H1 (cell line): ENCODE results near the gene CD99. TPM values are rescaled to one million over a fixed set of nuclear protein-coding genes. Genes with fewer than 3 reads are reported as not detected.

ENCODE experiments used
- CTCF ChIA-PET: fragments of 300-600 bp; sonication (Branson Sonifier 250); formaldehyde crosslinking; loops from one replicate; lab custom pipeline; 2021; ENCODE audit not compliant: partially characterized antibody; lab: Charles Lee
- POLR2A ChIA-PET: fragments of 300-600 bp; sonication (Branson Sonifier 250); formaldehyde crosslinking; loops from one replicate; lab custom pipeline; 2021; ENCODE audit warnings: inconsistent platforms; ENCODE audit not compliant: partially characterized antibody; lab: Charles Lee
- DNase-seq, 2 experiments: peaks; one replicate each; pipeline versions ENCODE4 v3.0.0 to v3.0.0-alpha.2; 2010 to 2022; ENCODE audit warnings: low spot score in 2 of 2, low read depth in 1 of 2, mixed read lengths in 1 of 2
- FAIRE-seq: peaks from 2 replicates; lab custom pipeline; 2011; peaks lifted over from hg19 to GRCh38; lab: Jason Lieb, UNC
- H2AFZ ChIP-seq: 2 replicates; pipeline ENCODE4 v1.8.1; 2012; ENCODE audit warnings: low read length, inconsistent platforms
- H2AK5ac ChIP-seq: 2 replicates; pipeline ENCODE4 v1.6.1; 2013; ENCODE audit warnings: low read depth, low read length
- H2BK120ac ChIP-seq: replicated peaks from 2 replicates; pipeline ENCODE3; 2013; ENCODE audit warnings: low read depth, low read length, inconsistent platforms
- H2BK12ac ChIP-seq: 2 replicates; pipeline ENCODE4 v1.6.1; 2013; ENCODE audit warnings: low read depth, low read length
- H2BK15ac ChIP-seq: 2 replicates; pipeline ENCODE4 v1.6.1; 2013; ENCODE audit warnings: low read length
- H2BK20ac ChIP-seq: 2 replicates; pipeline ENCODE4 v1.6.1; 2013; ENCODE audit warnings: low read length
- H2BK5ac ChIP-seq: 2 replicates; pipeline ENCODE4 v1.6.1; 2013; ENCODE audit warnings: low read depth, low read length
- H3K14ac ChIP-seq: 2 replicates; pipeline ENCODE4 v1.6.1; 2013; ENCODE audit warnings: inconsistent platforms; ENCODE audit not compliant: insufficient read length
- H3K18ac ChIP-seq: 2 replicates; pipeline ENCODE4 v1.6.1; 2013; ENCODE audit warnings: low read length; ENCODE audit errors: extremely low read depth
- H3K23ac ChIP-seq: 2 replicates; pipeline ENCODE4 v1.6.1; 2013; ENCODE audit warnings: inconsistent platforms; ENCODE audit not compliant: insufficient read length
- H3K23me2 ChIP-seq: 2 replicates; pipeline ENCODE4 v1.6.1; 2013; ENCODE audit warnings: low read depth, low read length
- H3K27ac ChIP-seq: 2 replicates; pipeline ENCODE4 v1.6.1; 2011; ENCODE audit warnings: low read depth, low read length, inconsistent platforms
- H3K27me3 ChIP-seq, 4 experiments: replicated peaks in 1 of 4; 1 replicate in 1 of 4; 2 replicates in 3 of 4; pipeline versions ENCODE4 v1.6.1 to v1.8.1; 2011 to 2013; ENCODE audit warnings: low read length in 3 of 4, mild to moderate bottlenecking in 3 of 4, inconsistent platforms in 2 of 4, mixed read lengths in 2 of 4, moderate library complexity in 1 of 4; ENCODE audit not compliant: control insufficient read depth in 3 of 4, insufficient read depth in 3 of 4; ENCODE audit errors: extremely low read depth in 1 of 4
- H3K36me3 ChIP-seq, 4 experiments: 2 replicates each; pipeline versions ENCODE4 v1.6.1 to v1.8.1; 2011 to 2013; ENCODE audit warnings: mild to moderate bottlenecking in 4 of 4, low read length in 3 of 4, moderate library complexity in 2 of 4, control low read depth in 1 of 4, inconsistent platforms in 1 of 4; ENCODE audit not compliant: insufficient read depth in 4 of 4, control insufficient read depth in 2 of 4
- H3K4ac ChIP-seq: replicated peaks from 2 replicates; pipeline ENCODE3; 2013; ENCODE audit warnings: low read length, low read depth, mixed read lengths, inconsistent platforms; ENCODE audit not compliant: insufficient read length
- H3K4me1 ChIP-seq, 4 experiments: replicated peaks in 1 of 4; 1 replicate in 1 of 4; 2 replicates in 3 of 4; pipeline versions ENCODE4 v1.6.1 to v1.8.1; 2011 to 2013; ENCODE audit warnings: low read length in 3 of 4, inconsistent platforms in 2 of 4, mixed read lengths in 1 of 4; ENCODE audit not compliant: insufficient read depth in 4 of 4, control insufficient read depth in 3 of 4
- H3K4me2 ChIP-seq, 2 experiments: 2 replicates each; pipeline versions ENCODE4 v1.6.1 to v1.8.1; 2011 to 2013; ENCODE audit warnings: low read depth in 2 of 2, low read length in 2 of 2, control low read depth in 1 of 2, inconsistent platforms in 1 of 2, mild to moderate bottlenecking in 1 of 2; ENCODE audit not compliant: insufficient read depth in 1 of 2
- H3K4me3 ChIP-seq, 4 experiments: fragments of 200-600, 300-600 bp in 1 of 4; sonication (generic), shearing (Covaris generic), sonication (Bioruptor Twin) in 1 of 4; 2 replicates each; pipeline versions ENCODE4 v1.5.1 to v1.8.1; 2011 to 2016; ENCODE audit warnings: low read length in 4 of 4, low read depth in 3 of 4, control low read depth in 2 of 4, inconsistent platforms in 2 of 4, mild to moderate bottlenecking in 2 of 4, mixed read lengths in 1 of 4, moderate library complexity in 1 of 4; ENCODE audit not compliant: insufficient read depth in 2 of 4; ENCODE audit errors: extremely low read depth in 1 of 4
- H3K56ac ChIP-seq: replicated peaks from 2 replicates; pipeline ENCODE3; 2013; ENCODE audit warnings: low read depth, mild to moderate bottlenecking, mixed read lengths, low read length, inconsistent platforms; ENCODE audit not compliant: insufficient read length
- H3K79me1 ChIP-seq: 2 replicates; pipeline ENCODE4 v1.6.1; 2013; ENCODE audit warnings: low read depth, low read length, control low read depth
- H3K79me2 ChIP-seq, 2 experiments: 2 replicates each; pipeline versions ENCODE4 v1.6.1 to v1.8.1; 2012 to 2013; ENCODE audit warnings: low read length in 2 of 2, mild to moderate bottlenecking in 2 of 2, inconsistent platforms in 1 of 2; ENCODE audit not compliant: insufficient read depth in 2 of 2, control insufficient read depth in 1 of 2
- H3K9ac ChIP-seq, 4 experiments: replicated peaks in 1 of 4; 1 replicate in 1 of 4; 2 replicates in 3 of 4; pipeline versions ENCODE4 v1.6.1 to v1.8.1; 2011 to 2013; ENCODE audit warnings: low read depth in 3 of 4, low read length in 3 of 4, control low read depth in 2 of 4, mild to moderate bottlenecking in 2 of 4, moderate library complexity in 2 of 4, inconsistent platforms in 1 of 4; ENCODE audit errors: extremely low read depth in 1 of 4
- H3K9me3 ChIP-seq, 2 experiments: 2 replicates each; pipeline versions ENCODE4 v1.6.1 to v1.8.1; 2012 to 2013; ENCODE audit warnings: mild to moderate bottlenecking in 2 of 2, moderate library complexity in 2 of 2, control low read depth in 1 of 2, inconsistent platforms in 1 of 2, low read depth in 1 of 2, low read length in 1 of 2, mixed read lengths in 1 of 2; ENCODE audit not compliant: insufficient read depth in 2 of 2
- H4K20me1 ChIP-seq, 2 experiments: replicated peaks in 1 of 2; 2 replicates each; pipeline versions ENCODE3 to v1.8.1; 2011 to 2013; ENCODE audit warnings: inconsistent platforms in 2 of 2, low read length in 2 of 2, mild to moderate bottlenecking in 1 of 2; ENCODE audit not compliant: insufficient read depth in 2 of 2, control insufficient read depth in 1 of 2
- H4K5ac ChIP-seq: 2 replicates; pipeline ENCODE4 v1.6.1; 2013; ENCODE audit warnings: low read length, low read depth, mixed read lengths, inconsistent platforms; ENCODE audit not compliant: insufficient read length
- H4K8ac ChIP-seq: 2 replicates; pipeline ENCODE4 v1.8.0; 2013; ENCODE audit warnings: mild to moderate bottlenecking, moderate library complexity, low read length, inconsistent platforms; ENCODE audit not compliant: insufficient read depth; ENCODE audit errors: extremely low read depth
- H4K91ac ChIP-seq: replicated peaks from 2 replicates; pipeline ENCODE3; 2013; ENCODE audit warnings: low read length, mixed read lengths, inconsistent platforms; ENCODE audit not compliant: insufficient read length
- PHF8 ChIP-seq: fragments of 200-600 bp; sonication (generic); conservative IDR thresholded peaks from 2 replicates; pipeline ENCODE4 v1.7.1; 2012; ENCODE audit warnings: low read depth, mild to moderate bottlenecking, inconsistent platforms, low read length, moderate library complexity
- RXRA ChIP-seq: IDR thresholded peaks from 2 replicates; pipeline ENCODE4 v1.6.1; 2011; ENCODE audit warnings: low read depth, mild to moderate bottlenecking, low read length, moderate library complexity; ENCODE audit not compliant: insufficient read depth
- WGBS, 2 experiments: shearing (Covaris generic) in 1 of 2; methylation state at CpG; one replicate each; pipeline versions ENCODE4 v1.1.6 to v1.1.7; 2013 to 2015; ENCODE audit warnings: low lambda C conversion rate in 2 of 2, mixed read lengths in 2 of 2, inconsistent platforms in 1 of 2, low coverage in 1 of 2, missing lambda C conversion rate in 1 of 2; ENCODE audit not compliant: insufficient replicate concordance in 2 of 2, insufficient coverage in 1 of 2, insufficient read length in 1 of 2; ENCODE audit errors: extremely low coverage in 1 of 2, missing lambda C conversion rate in 1 of 2; 5-methylcytosine and 5-hydroxymethylcytosine counted together
- polyA plus RNA-seq, 7 experiments: library from polyadenylated mRNA; depleted of rRNA in 3 of 7; stranded (reverse) in 5 of 7; unstranded in 2 of 7; fragments of >200 nt in 5 of 7; fragments of 200-250 nt in 2 of 7; gene quantifications; 1 replicate in 5 of 7; 2 replicates in 1 of 7; 4 replicates in 1 of 7; pipeline versions ENCODE4 v1.2.1 to v1.2.3, GENCODE V29; 2011 to 2013; ENCODE audit warnings: missing spikeins in 2 of 7, mixed read lengths in 2 of 7
- total RNA-seq: library from RNA; stranded (reverse); fragmentation: NEBNext Ultra II Directional; extraction: Animal tissue kit (Norgen Biotek cat#: 25700); gene quantifications from 2 replicates; pipeline ENCODE4 v1.2.1, GENCODE V29; 2021

Gene CD99
- total and polyA plus RNA-seq, 2 of the 8 experiments (the other 6 are each of a cell fraction or from before 2014, with no cell fraction given): 30.1 to 47.8 TPM

GRCh38 chrX:2699959-2700358, 8.9 kb downstream of the CD99 start:
- H2BK12ac ChIP-seq: 0 out of 2 replicates have a peak overlapping the region, but pooled peaks have one; percentile 13
- ChIA-PET CTCF (no interaction called here), POLR2A (no interaction called here)
- H2BK5ac ChIP-seq: no peak overlapping the region
- H3K56ac ChIP-seq: no peak overlapping the region
- no peak overlapping the region for H4K5ac ChIP-seq
- H3K4me2 ChIP-seq: no peak overlapping the region
- H4K91ac ChIP-seq: no peak overlapping the region
- H3K18ac ChIP-seq: no peak overlapping the region
- H3K79me2 ChIP-seq: peaks cover 0 to 4% of the 10 kb centered on the region in 2 experiments; a peak in 3 of 4 replicates
- peaks cover 3% of the 10 kb centered on the region; the same call in 1 of the 2 replicates for H3K79me1 ChIP-seq
- 82% methylated on average over 4 of the region's 4 CpGs; no CpG with 5 or more reads in 1 of the 2 experiments for WGBS, 2 experiments
- no peaks in the 10 kb centered on the region for H4K20me1 ChIP-seq
- FAIRE-seq (no peak), DNase-seq (no peak)
- H3K27ac ChIP-seq: no peak overlapping the region
- H3K27me3 ChIP-seq: no peaks in the 10 kb centered on the region
- H2BK20ac ChIP-seq: no peak overlapping the region
- no peak overlapping the region for H2AK5ac ChIP-seq
- H3K9ac ChIP-seq: no peak overlapping the region
- no peak overlapping the region for H3K23ac ChIP-seq
- H3K14ac ChIP-seq: no peak overlapping the region
- no peak overlapping the region for H2AFZ ChIP-seq
- H3K9me3 ChIP-seq: no peaks in the 10 kb centered on the region
- H3K23me2 ChIP-seq: peaks cover 9% of the 10 kb centered on the region; the same call in 1 of the 2 replicates
- H3K4me3 ChIP-seq: no peak overlapping the region
- no peak overlapping the region for H4K8ac ChIP-seq
- H2BK120ac ChIP-seq: no peak overlapping the region
- H3K4ac ChIP-seq: no peak overlapping the region
- peaks cover 0 to 9% (median under 1%) of the 10 kb centered on the region in 4 experiments; a peak in 3 of 7 replicates for H3K4me1 ChIP-seq
- peaks cover 0 to 2% (median 0%) of the 10 kb centered on the region in 4 experiments; a peak in 2 of 8 replicates for H3K36me3 ChIP-seq
- no peak overlapping the region; the same call in 1 of the 2 replicates for H2BK15ac ChIP-seq
- no peak for TF ChIP-seq PHF8
- no peak for TF ChIP-seq RXRA
